ENCODE results near the gene ZNF157. TPM values are rescaled to one million over a fixed set of nuclear protein-coding genes. Genes with fewer than 3 reads are reported as not detected.

Gene ZNF157
- total RNA-seq, 1 experiment from 2014 or later, result 0.81 TPM

GRCh38 chrX:47373198-47373597 is 2.8 kb downstream of the ZNF157 start:
- Histone ChIP-seq H2BK20ac (ENCODE audit: low read depth, low read length, poor library complexity, severe bottlenecking) (no peak overlapping the region), H3K4me2 (ENCODE audit: insufficient read depth, insufficient read length, low read length) (no peak overlapping the region), H3K9ac (ENCODE audit: extremely low read depth, insufficient read length, low read length) (no peak overlapping the region), H2AFZ (ENCODE audit: low read length) (no peak overlapping the region), H3K4ac (ENCODE audit: low read depth, low read length) (no peak overlapping the region), H2BK12ac (ENCODE audit: insufficient read length, low read depth, low read length) (no peak overlapping the region), H3K27me3 (ENCODE audit: insufficient read depth, low read length) (no peaks in the 10 kb centered on the region), H3K79me2 (ENCODE audit: insufficient read depth, low read length) (no peaks in the 10 kb centered on the region), H4K8ac (replicated peaks; ENCODE audit: insufficient read length, low read depth, low read length) (no peak overlapping the region), H3K27ac (ENCODE audit: insufficient read length, low read depth, low read length) (no peak overlapping the region), H4K91ac (ENCODE audit: insufficient read length, low read depth, low read length) (no peak overlapping the region), H4K20me1 (ENCODE audit: control insufficient read depth, insufficient read depth, insufficient read length) (no peaks in the 10 kb centered on the region), H3K23ac (ENCODE audit: insufficient read length, low read depth, low read length) (no peak overlapping the region), H3K14ac (ENCODE audit: insufficient read depth, low read length) (no peak overlapping the region), H3K23me2 (ENCODE audit: insufficient read length, low read depth, low read length, poor library complexity, severe bottlenecking) (no peaks in the 10 kb centered on the region), H3K9me3 (ENCODE audit: control insufficient read depth, low read depth, low read length) (no peaks in the 10 kb centered on the region), H3K79me1 (ENCODE audit: insufficient read depth, low read depth, low read length, poor library complexity, severe bottlenecking) (no peaks in the 10 kb centered on the region), H2BK15ac (ENCODE audit: low read depth, low read length) (no peak overlapping the region), H3K18ac (ENCODE audit: insufficient read length, low read depth, low read length) (no peak overlapping the region), H3T11ph (ENCODE audit: low read length) (no peak overlapping the region), H3K56ac (ENCODE audit: insufficient read length, low read depth, low read length) (no peak overlapping the region), H2AK5ac (ENCODE audit: insufficient read length, low read length) (no peak overlapping the region), H3K4me1 (ENCODE audit: insufficient read depth, low read length) (peaks cover 5% of the 10 kb centered on the region; the same call in 1 of the 2 replicates), H2BK5ac (ENCODE audit: insufficient read length, low read length) (no peak overlapping the region), H2BK120ac (ENCODE audit: low read depth, low read length, poor library complexity, severe bottlenecking) (no peak overlapping the region), H4K5ac (ENCODE audit: insufficient read length, low read depth, low read length) (no peak overlapping the region)
- Mint-ChIP-seq H3K36me3 (ENCODE audit: insufficient read depth in 1 of 3, low read depth in 3 of 3) (peaks cover 0 to 16% (median 5%) of the 10 kb centered on the region in 3 experiments; a peak in 5 of 7 replicates), H3K27ac (no peak overlapping the region), H3K9me3 (peaks cover 54 to 69% of the 10 kb centered on the region in 2 experiments), H3K4me3 (no peak overlapping the region), H3K27me3 (ENCODE audit: low read depth) (no peaks in the 10 kb centered on the region), H3K4me1 (peaks cover 12 to 14% of the 10 kb centered on the region in 2 experiments; a peak in 3 of 4 replicates)
- WGBS (ENCODE audit: extremely low coverage, insufficient read length, low lambda C conversion rate), result no CpG with 5 or more reads among the region's 5 CpGs
- DNase-seq, result no peak
- TF ChIP-seq CTCF (conservative IDR thresholded peaks at IDR 0.05), result no peak
